H1 (cell line): Measurements from ENCODE around the gene MMAB. TPM values are rescaled to one million over a fixed set of nuclear protein-coding genes. Genes with fewer than 3 reads are reported as not detected.

Experiments
- CTCF ChIA-PET: fragments of 300-600 bp; sonication (Branson Sonifier 250); formaldehyde crosslinking; loops from one replicate; lab custom pipeline; 2021; ENCODE audit not compliant: partially characterized antibody; lab: Charles Lee
- POLR2A ChIA-PET: fragments of 300-600 bp; sonication (Branson Sonifier 250); formaldehyde crosslinking; loops from one replicate; lab custom pipeline; 2021; ENCODE audit warnings: inconsistent platforms; ENCODE audit not compliant: partially characterized antibody; lab: Charles Lee
- DNase-seq, 2 experiments: peaks; one replicate each; pipeline versions ENCODE4 v3.0.0 to v3.0.0-alpha.2; 2010 to 2022; ENCODE audit warnings: low spot score in 2 of 2, low read depth in 1 of 2, mixed read lengths in 1 of 2
- FAIRE-seq: peaks from 2 replicates; lab custom pipeline; 2011; peaks lifted over from hg19 to GRCh38; lab: Jason Lieb, UNC
- H2AFZ ChIP-seq: 2 replicates; pipeline ENCODE4 v1.8.1; 2012; ENCODE audit warnings: low read length, inconsistent platforms
- H2AK5ac ChIP-seq: 2 replicates; pipeline ENCODE4 v1.6.1; 2013; ENCODE audit warnings: low read depth, low read length
- H2BK120ac ChIP-seq: replicated peaks from 2 replicates; pipeline ENCODE3; 2013; ENCODE audit warnings: low read depth, low read length, inconsistent platforms
- H2BK12ac ChIP-seq: 2 replicates; pipeline ENCODE4 v1.6.1; 2013; ENCODE audit warnings: low read depth, low read length
- H2BK15ac ChIP-seq: 2 replicates; pipeline ENCODE4 v1.6.1; 2013; ENCODE audit warnings: low read length
- H2BK20ac ChIP-seq: 2 replicates; pipeline ENCODE4 v1.6.1; 2013; ENCODE audit warnings: low read length
- H2BK5ac ChIP-seq: 2 replicates; pipeline ENCODE4 v1.6.1; 2013; ENCODE audit warnings: low read depth, low read length
- H3K14ac ChIP-seq: 2 replicates; pipeline ENCODE4 v1.6.1; 2013; ENCODE audit warnings: inconsistent platforms; ENCODE audit not compliant: insufficient read length
- H3K18ac ChIP-seq: 2 replicates; pipeline ENCODE4 v1.6.1; 2013; ENCODE audit warnings: low read length; ENCODE audit errors: extremely low read depth
- H3K23ac ChIP-seq: 2 replicates; pipeline ENCODE4 v1.6.1; 2013; ENCODE audit warnings: inconsistent platforms; ENCODE audit not compliant: insufficient read length
- H3K23me2 ChIP-seq: 2 replicates; pipeline ENCODE4 v1.6.1; 2013; ENCODE audit warnings: low read depth, low read length
- H3K27ac ChIP-seq: 2 replicates; pipeline ENCODE4 v1.6.1; 2011; ENCODE audit warnings: low read depth, low read length, inconsistent platforms
- H3K27me3 ChIP-seq, 4 experiments: replicated peaks in 1 of 4; 1 replicate in 1 of 4; 2 replicates in 3 of 4; pipeline versions ENCODE4 v1.6.1 to v1.8.1; 2011 to 2013; ENCODE audit warnings: low read length in 3 of 4, mild to moderate bottlenecking in 3 of 4, inconsistent platforms in 2 of 4, mixed read lengths in 2 of 4, moderate library complexity in 1 of 4; ENCODE audit not compliant: control insufficient read depth in 3 of 4, insufficient read depth in 3 of 4; ENCODE audit errors: extremely low read depth in 1 of 4
- H3K36me3 ChIP-seq, 4 experiments: 2 replicates each; pipeline versions ENCODE4 v1.6.1 to v1.8.1; 2011 to 2013; ENCODE audit warnings: mild to moderate bottlenecking in 4 of 4, low read length in 3 of 4, moderate library complexity in 2 of 4, control low read depth in 1 of 4, inconsistent platforms in 1 of 4; ENCODE audit not compliant: insufficient read depth in 4 of 4, control insufficient read depth in 2 of 4
- H3K4ac ChIP-seq: replicated peaks from 2 replicates; pipeline ENCODE3; 2013; ENCODE audit warnings: low read length, low read depth, mixed read lengths, inconsistent platforms; ENCODE audit not compliant: insufficient read length
- H3K4me1 ChIP-seq, 4 experiments: replicated peaks in 1 of 4; 1 replicate in 1 of 4; 2 replicates in 3 of 4; pipeline versions ENCODE4 v1.6.1 to v1.8.1; 2011 to 2013; ENCODE audit warnings: low read length in 3 of 4, inconsistent platforms in 2 of 4, mixed read lengths in 1 of 4; ENCODE audit not compliant: insufficient read depth in 4 of 4, control insufficient read depth in 3 of 4
- H3K4me2 ChIP-seq, 2 experiments: 2 replicates each; pipeline versions ENCODE4 v1.6.1 to v1.8.1; 2011 to 2013; ENCODE audit warnings: low read depth in 2 of 2, low read length in 2 of 2, control low read depth in 1 of 2, inconsistent platforms in 1 of 2, mild to moderate bottlenecking in 1 of 2; ENCODE audit not compliant: insufficient read depth in 1 of 2
- H3K4me3 ChIP-seq, 4 experiments: fragments of 200-600, 300-600 bp in 1 of 4; sonication (generic), shearing (Covaris generic), sonication (Bioruptor Twin) in 1 of 4; 2 replicates each; pipeline versions ENCODE4 v1.5.1 to v1.8.1; 2011 to 2016; ENCODE audit warnings: low read length in 4 of 4, low read depth in 3 of 4, control low read depth in 2 of 4, inconsistent platforms in 2 of 4, mild to moderate bottlenecking in 2 of 4, mixed read lengths in 1 of 4, moderate library complexity in 1 of 4; ENCODE audit not compliant: insufficient read depth in 2 of 4; ENCODE audit errors: extremely low read depth in 1 of 4
- H3K56ac ChIP-seq: replicated peaks from 2 replicates; pipeline ENCODE3; 2013; ENCODE audit warnings: low read depth, mild to moderate bottlenecking, mixed read lengths, low read length, inconsistent platforms; ENCODE audit not compliant: insufficient read length
- H3K79me1 ChIP-seq: 2 replicates; pipeline ENCODE4 v1.6.1; 2013; ENCODE audit warnings: low read depth, low read length, control low read depth
- H3K79me2 ChIP-seq, 2 experiments: 2 replicates each; pipeline versions ENCODE4 v1.6.1 to v1.8.1; 2012 to 2013; ENCODE audit warnings: low read length in 2 of 2, mild to moderate bottlenecking in 2 of 2, inconsistent platforms in 1 of 2; ENCODE audit not compliant: insufficient read depth in 2 of 2, control insufficient read depth in 1 of 2
- H3K9ac ChIP-seq, 4 experiments: replicated peaks in 1 of 4; 1 replicate in 1 of 4; 2 replicates in 3 of 4; pipeline versions ENCODE4 v1.6.1 to v1.8.1; 2011 to 2013; ENCODE audit warnings: low read depth in 3 of 4, low read length in 3 of 4, control low read depth in 2 of 4, mild to moderate bottlenecking in 2 of 4, moderate library complexity in 2 of 4, inconsistent platforms in 1 of 4; ENCODE audit errors: extremely low read depth in 1 of 4
- H3K9me3 ChIP-seq, 2 experiments: 2 replicates each; pipeline versions ENCODE4 v1.6.1 to v1.8.1; 2012 to 2013; ENCODE audit warnings: mild to moderate bottlenecking in 2 of 2, moderate library complexity in 2 of 2, control low read depth in 1 of 2, inconsistent platforms in 1 of 2, low read depth in 1 of 2, low read length in 1 of 2, mixed read lengths in 1 of 2; ENCODE audit not compliant: insufficient read depth in 2 of 2
- H4K20me1 ChIP-seq, 2 experiments: replicated peaks in 1 of 2; 2 replicates each; pipeline versions ENCODE3 to v1.8.1; 2011 to 2013; ENCODE audit warnings: inconsistent platforms in 2 of 2, low read length in 2 of 2, mild to moderate bottlenecking in 1 of 2; ENCODE audit not compliant: insufficient read depth in 2 of 2, control insufficient read depth in 1 of 2
- H4K5ac ChIP-seq: 2 replicates; pipeline ENCODE4 v1.6.1; 2013; ENCODE audit warnings: low read length, low read depth, mixed read lengths, inconsistent platforms; ENCODE audit not compliant: insufficient read length
- H4K8ac ChIP-seq: 2 replicates; pipeline ENCODE4 v1.8.0; 2013; ENCODE audit warnings: mild to moderate bottlenecking, moderate library complexity, low read length, inconsistent platforms; ENCODE audit not compliant: insufficient read depth; ENCODE audit errors: extremely low read depth
- H4K91ac ChIP-seq: replicated peaks from 2 replicates; pipeline ENCODE3; 2013; ENCODE audit warnings: low read length, mixed read lengths, inconsistent platforms; ENCODE audit not compliant: insufficient read length
- CREB1 ChIP-seq: IDR thresholded peaks from 2 replicates; pipeline ENCODE4 v1.6.1; 2012; ENCODE audit warnings: inconsistent platforms
- E2F6 ChIP-seq: IDR thresholded peaks from 2 replicates; pipeline ENCODE4 v1.6.1; 2012; ENCODE audit warnings: inconsistent platforms
- NRF1 ChIP-seq: IDR thresholded peaks from 2 replicates; pipeline ENCODE4 v1.6.1; 2011; ENCODE audit warnings: mild to moderate bottlenecking, low read depth, low read length, improper control_type of control experiment
- POLR2A ChIP-seq, 2 experiments: IDR thresholded peaks; 1 replicate in 1 of 2; 2 replicates in 1 of 2; pipeline ENCODE4 v1.6.1; 2011; ENCODE audit warnings: low read depth in 2 of 2, low read length in 2 of 2, mild to moderate bottlenecking in 2 of 2; ENCODE audit errors: control extremely low read depth in 1 of 2
- RAD21 ChIP-seq, 2 experiments: IDR thresholded peaks in 1 of 2; conservative IDR thresholded peaks in 1 of 2; 2 replicates each; pipeline ENCODE4 v1.6.1; 2011; ENCODE audit warnings: low read depth in 2 of 2, low read length in 2 of 2, improper control_type of control experiment in 1 of 2, inconsistent platforms in 1 of 2, mild to moderate bottlenecking in 1 of 2, moderate library complexity in 1 of 2
- SAP30 ChIP-seq: fragments of 300-600 bp; sonication (generic); IDR thresholded peaks from 2 replicates; pipeline ENCODE4 v1.7.1; 2012; ENCODE audit warnings: low read length, moderate library complexity, mild to moderate bottlenecking, inconsistent platforms; ENCODE audit not compliant: insufficient read depth, insufficient replicate concordance
- SP2 ChIP-seq: IDR thresholded peaks from 2 replicates; pipeline ENCODE4 v1.6.1; 2012; ENCODE audit warnings: mild to moderate bottlenecking, low read length, inconsistent platforms
- SP4 ChIP-seq: IDR thresholded peaks from 2 replicates; pipeline ENCODE4 v1.6.1; 2012; ENCODE audit warnings: low read length, inconsistent platforms
- SRF ChIP-seq: IDR thresholded peaks from 2 replicates; pipeline ENCODE4 v1.6.1; 2011; ENCODE audit warnings: mild to moderate bottlenecking, low read depth, low read length, moderate library complexity
- TCF12 ChIP-seq: IDR thresholded peaks from 2 replicates; pipeline ENCODE4 v1.6.1; 2011; ENCODE audit warnings: low read depth, mild to moderate bottlenecking, low read length
- WGBS, 2 experiments: shearing (Covaris generic) in 1 of 2; methylation state at CpG; one replicate each; pipeline versions ENCODE4 v1.1.6 to v1.1.7; 2013 to 2015; ENCODE audit warnings: low lambda C conversion rate in 2 of 2, mixed read lengths in 2 of 2, inconsistent platforms in 1 of 2, low coverage in 1 of 2, missing lambda C conversion rate in 1 of 2; ENCODE audit not compliant: insufficient replicate concordance in 2 of 2, insufficient coverage in 1 of 2, insufficient read length in 1 of 2; ENCODE audit errors: extremely low coverage in 1 of 2, missing lambda C conversion rate in 1 of 2; 5-methylcytosine and 5-hydroxymethylcytosine counted together
- polyA plus RNA-seq, 7 experiments: library from polyadenylated mRNA; depleted of rRNA in 3 of 7; stranded (reverse) in 5 of 7; unstranded in 2 of 7; fragments of >200 nt in 5 of 7; fragments of 200-250 nt in 2 of 7; gene quantifications; 1 replicate in 5 of 7; 2 replicates in 1 of 7; 4 replicates in 1 of 7; pipeline versions ENCODE4 v1.2.1 to v1.2.3, GENCODE V29; 2011 to 2013; ENCODE audit warnings: missing spikeins in 2 of 7, mixed read lengths in 2 of 7
- total RNA-seq: library from RNA; stranded (reverse); fragmentation: NEBNext Ultra II Directional; extraction: Animal tissue kit (Norgen Biotek cat#: 25700); gene quantifications from 2 replicates; pipeline ENCODE4 v1.2.1, GENCODE V29; 2021

MMAB gene
- total and polyA plus RNA-seq, 2 of the 8 experiments (the other 6 are each of a cell fraction or from before 2014, with no cell fraction given), result 12.9 to 18.5 TPM

GRCh38 chr12:109621211-109621694 is 47.9 kb upstream of the MMAB start:
- no peak overlapping the region for H2BK5ac ChIP-seq
- no peaks in the 10 kb centered on the region for H3K79me1 ChIP-seq
- H3K23me2 ChIP-seq, result no peaks in the 10 kb centered on the region
- H3K14ac ChIP-seq, result no peak overlapping the region
- no peak overlapping the region for H3K56ac ChIP-seq
- H4K8ac ChIP-seq, result no peak overlapping the region
- no peak overlapping the region for H3K4me3 ChIP-seq
- no peak overlapping the region for H3K4me2 ChIP-seq
- FAIRE-seq (no peak), DNase-seq (no peak)
- H2BK120ac ChIP-seq, result no peak overlapping the region
- H4K91ac ChIP-seq, result no peak overlapping the region
- H3K23ac ChIP-seq, result no peak overlapping the region
- H3K18ac ChIP-seq, result no peak overlapping the region
- no peak overlapping the region for H3K9ac ChIP-seq
- H3K27me3 ChIP-seq, result no peaks in the 10 kb centered on the region; a peak in 1 of 7 replicates
- H2AFZ ChIP-seq, result no peak overlapping the region
- H3K4ac ChIP-seq, result no peak overlapping the region
- H4K5ac ChIP-seq, result no peak overlapping the region
- H3K27ac ChIP-seq, result no peak overlapping the region
- peaks cover 0 to 4% (median under 1%) of the 10 kb centered on the region in 4 experiments; a peak in 1 of 7 replicates for H3K4me1 ChIP-seq
- H3K36me3 ChIP-seq, result no peaks in the 10 kb centered on the region
- CTCF ChIA-PET, result interaction anchor here (0.6 to 2.4 kb wide), 10 partner anchors 9 to 289 kb away, joined by 3 to 9 read pairs (median 3); no protein-coding TSS in a partner anchor
- no peaks in the 10 kb centered on the region for H3K79me2 ChIP-seq
- no peak overlapping the region for H2AK5ac ChIP-seq
- no peaks in the 10 kb centered on the region for H3K9me3 ChIP-seq
- 91% methylated on average over 1 of the region's 1 CpG; no CpG with 5 or more reads in 1 of the 2 experiments for WGBS, 2 experiments
- H2BK15ac ChIP-seq, result no peak overlapping the region
- peaks cover 0 to 2% of the 10 kb centered on the region in 2 experiments for H4K20me1 ChIP-seq
- no peak overlapping the region for H2BK12ac ChIP-seq
- POLR2A ChIA-PET, result no interaction called here
- no peak overlapping the region for H2BK20ac ChIP-seq
- TF ChIP-seq NRF1, result no peak
- no peak for TF ChIP-seq SRF
- TF ChIP-seq E2F6, result no peak
- no peak for TF ChIP-seq SAP30
- TF ChIP-seq CREB1, result no peak
- TF ChIP-seq TCF12, result no peak
- TF ChIP-seq SP4, result no peak
- no peak for TF ChIP-seq SP2
- no peak for TF ChIP-seq POLR2A (IDR thresholded peaks at IDR 0.05; ENCODE audit: control extremely low read depth in 1 of 2, low read depth in 2 of 2, low read length in 2 of 2)
- no peak for TF ChIP-seq RAD21 (IDR thresholded peaks at IDR 0.05 in 1 of 2, conservative IDR thresholded peaks at IDR 0.05 in 1 of 2; ENCODE audit: low read depth in 2 of 2, low read length in 2 of 2)
